Stimulated activated naive CD8-positive, alpha-beta T cell treated with anti-CD3 and anti-CD28 coated beads, Interleukin-15, Interleukin-2, amounts not matched to agents 100 U/mL and 50 U/mL, for 24 hours (primary cell): Measurements from ENCODE around the gene LRRC56.

Experiments
- ATAC-seq: fragments of 150-1000 bp; cut with Tn5 transposase; one replicate; pipeline ENCODE4 v1.10.0; 2021
- DNase-seq: peaks from one replicate; pipeline ENCODE4 v3.0.0; 2021

LRRC56 gene

GRCh38 chr11:521177-521688, 16.1 kb upstream of the LRRC56 start:
- no peak for ATAC-seq
- DNase-seq: no peak

- ATAC-seq (no peak), DNase-seq (no peak)
Observed at GRCh38 chr11:526192-526591, 11.1 kb upstream of the LRRC56 start.

GRCh38 chr11:528166-528814, 9.0 kb upstream of the LRRC56 start:
- DNase-seq (no peak), ATAC-seq (peak; percentile 2)

- DNase-seq: no peak
- ATAC-seq: no peak
Observed at GRCh38 chr11:528815-529727, 8.3 kb upstream of the LRRC56 start.

GRCh38 chr11:529728-530411, 7.5 kb upstream of the LRRC56 start:
- ATAC-seq: no peak

GRCh38 chr11:530960-531831, 6.1 kb upstream of the LRRC56 start:
- ATAC-seq: no peak
- no peak for DNase-seq

More at GRCh38 chr11:529728-530411, 7.5 kb upstream of the LRRC56 start:
- DNase-seq: no peak

GRCh38 chr11:531919-532526, 5.3 kb upstream of the LRRC56 start:
- DNase-seq (no peak), ATAC-seq (no peak)

GRCh38 chr11:532527-532985, 4.8 kb upstream of the LRRC56 start:
- DNase-seq (no peak), ATAC-seq (no peak)

GRCh38 chr11:532986-533585, 4.2 kb upstream of the LRRC56 start:
- ATAC-seq (no peak), DNase-seq (no peak)

- DNase-seq (no peak), ATAC-seq (no peak)
Observed at GRCh38 chr11:533586-534395, 3.5 kb upstream of the LRRC56 start.

- ATAC-seq: no peak
- DNase-seq: peak; percentile 48
Observed at GRCh38 chr11:534396-535209, 2.7 kb upstream of the LRRC56 start.

GRCh38 chr11:535210-535518, 2.2 kb upstream of the LRRC56 start:
- DNase-seq (no peak), ATAC-seq (peak; percentile 3)

- peak; percentile 98 for DNase-seq
- peak; percentile 90 for ATAC-seq
Observed at GRCh38 chr11:535519-536454, 1.5 kb upstream of the LRRC56 start, which contains the start of gene HRAS. HRAS (minus strand) TSS chr11:535576.

GRCh38 chr11:537622-538430, 499 bp downstream of the LRRC56 start:
- DNase-seq (no peak), ATAC-seq (no peak)

GRCh38 chr11:538431-539051, 1.2 kb downstream of the LRRC56 start:
- no peak for ATAC-seq
- DNase-seq: no peak

GRCh38 chr11:539971-540481, 2.7 kb downstream of the LRRC56 start:
- DNase-seq: no peak
- no peak for ATAC-seq
